K562 (cell line): Measurements from ENCODE around the gene TMC2. TPM values are rescaled to one million over a fixed set of nuclear protein-coding genes. Genes with fewer than 3 reads are reported as not detected.
"Not testable (repeated sequence)": the region's sequence is repeated elsewhere in the genome, so short reads cannot be mapped to it uniquely, and the experiment has no call there.

Experiments used
- ATAC-seq: fragments of 200-7000 bp; cut with Tn5 transposase; 3 replicates; pipeline ENCODE4 v1.9.1; 2020; ENCODE audit warnings: moderate library complexity
- BruUV-seq: library from RNA; stranded (reverse); fragments of 400-500 nt; replicated peaks from 2 replicates; lab custom pipeline; 2021; lab: Mats Ljungman, UMichigan
- CTCF ChIA-PET: fragments of 300-600 bp; formaldehyde crosslinking; extraction: SDS; loops from one replicate; lab custom pipeline; 2021; ENCODE audit warnings: low intra/inter-chr PET ratio; lab: Yijun Ruan, JAX
- POLR2A ChIA-PET: fragments of 300-600, 350-650 bp; sonication (Branson Sonifier 250); formaldehyde crosslinking; extraction: SDS; loops from one replicate; lab custom pipeline; 2021; ENCODE audit warnings: antibody characterized with exemption, inconsistent platforms; lab: Yijun Ruan, JAX
- DNase-seq, 4 experiments: peaks; one replicate each; pipeline versions ENCODE4 v3.0.0 to v3.0.0-alpha.2; 2011 to 2018; ENCODE audit warnings: low spot score in 3 of 4, mixed read lengths in 3 of 4; ENCODE audit errors: extremely low read depth in 1 of 4
- FAIRE-seq: peaks from 2 replicates; lab custom pipeline; 2011; peaks lifted over from hg19 to GRCh38; lab: Jason Lieb, UNC
- H2AFZ ChIP-seq: 2 replicates; pipeline ENCODE4 v1.6.0; 2011; ENCODE audit warnings: low read depth, low read length, control low read depth, inconsistent platforms
- H3K27ac ChIP-seq: fragments of 200-600 bp; 3 replicates; pipeline ENCODE4 v1.8.0; 2011; ENCODE audit warnings: low read depth, mild to moderate bottlenecking, control low read depth, inconsistent platforms, low read length, moderate library complexity, mixed read lengths; ENCODE audit errors: extremely low read depth
- H3K27me3 ChIP-seq, 2 experiments: fragments of 300-600 bp in 1 of 2; 2 replicates in 1 of 2; 3 replicates in 1 of 2; pipeline versions ENCODE4 v1.6.0 to v1.8.0; 2011; ENCODE audit warnings: inconsistent platforms in 2 of 2, low read length in 2 of 2, mild to moderate bottlenecking in 1 of 2, mixed read lengths in 1 of 2, moderate library complexity in 1 of 2; ENCODE audit not compliant: control insufficient read depth in 2 of 2, insufficient read depth in 2 of 2
- H3K36me3 ChIP-seq: fragments of 300-600 bp; 3 replicates; pipeline ENCODE4 v1.8.0; 2011; ENCODE audit warnings: mild to moderate bottlenecking, low read length, inconsistent platforms; ENCODE audit not compliant: control insufficient read depth, insufficient read depth
- H3K4me1 ChIP-seq, 2 experiments: fragments of 200-600 bp in 1 of 2; replicated peaks in 1 of 2; 2 replicates in 1 of 2; 3 replicates in 1 of 2; pipeline versions ENCODE4 v1.5.1 to v1.8.0; 2011; ENCODE audit warnings: inconsistent platforms in 2 of 2, low read length in 2 of 2, mild to moderate bottlenecking in 1 of 2, mixed read lengths in 1 of 2, moderate library complexity in 1 of 2; ENCODE audit not compliant: control insufficient read depth in 2 of 2, insufficient read depth in 2 of 2
- H3K4me2 ChIP-seq: 2 replicates; pipeline ENCODE4 v1.6.1; 2011; ENCODE audit warnings: low read length, control low read depth, inconsistent platforms, mixed read lengths; ENCODE audit not compliant: insufficient read depth
- H3K4me3 ChIP-seq: fragments of 200-600 bp; sonication (generic), shearing (Covaris generic); 2 replicates; pipeline ENCODE4 v1.5.1; 2016; ENCODE audit warnings: control low read depth, inconsistent platforms
- H3K79me2 ChIP-seq: fragments of 200-600 bp; 3 replicates; pipeline ENCODE4 v1.8.0; 2011; ENCODE audit warnings: low read length, inconsistent platforms; ENCODE audit not compliant: control insufficient read depth, insufficient read depth
- H3K9ac ChIP-seq, 2 experiments: 2 replicates each; pipeline versions ENCODE4 v1.6.0 to v1.6.1; 2011; ENCODE audit warnings: low read depth in 2 of 2, low read length in 2 of 2, control low read depth in 1 of 2, inconsistent platforms in 1 of 2, mild to moderate bottlenecking in 1 of 2, mixed read lengths in 1 of 2; ENCODE audit not compliant: insufficient read depth in 1 of 2
- H3K9me1 ChIP-seq: one replicate; pipeline ENCODE4 v1.6.0; 2011; ENCODE audit warnings: inconsistent platforms, mild to moderate bottlenecking, low read length, moderate library complexity; ENCODE audit not compliant: control insufficient read depth, insufficient read depth
- H3K9me3 ChIP-seq: replicated peaks from 2 replicates; pipeline ENCODE4 v1.5.1; 2011; ENCODE audit warnings: low read depth, low read length, inconsistent platforms; ENCODE audit not compliant: control insufficient read depth, insufficient read depth
- H4K20me1 ChIP-seq: replicated peaks from 2 replicates; pipeline ENCODE4 v1.6.1; 2011; ENCODE audit warnings: low read length, inconsistent platforms, mixed read lengths; ENCODE audit not compliant: control insufficient read depth, insufficient read depth
- ARHGAP35 ChIP-seq: fragments of 450-650 bp; IDR thresholded peaks from 2 replicates; pipeline ENCODE4 v1.6.1; 2018; ENCODE audit not compliant: partially characterized antibody
- MECOM ChIP-seq: fragments of 250-450 bp; sonication (Bioruptor Pico); IDR thresholded peaks from 2 replicates; pipeline ENCODE4 v1.8.0; 2022; ENCODE audit warnings: inconsistent platforms
- ZNF507 ChIP-seq: conservative IDR thresholded peaks from 2 replicates; pipeline ENCODE4 v1.6.1; 2017; ENCODE audit warnings: missing genetic modification characterization, missing compliant biosample characterization
- WGBS: fragments of 100-300 bp; shearing (Covaris generic); methylation state at CpG from one replicate; pipeline ENCODE4 v1.1.6; 2016; ENCODE audit warnings: low coverage, mixed read lengths; ENCODE audit not compliant: insufficient coverage; ENCODE audit errors: missing lambda C conversion rate; 5-methylcytosine and 5-hydroxymethylcytosine counted together
- in situ Hi-C: fragments of 300-500 bp; cut with MboI; formaldehyde crosslinking; loops from 4 replicates; pipeline ENCODE4 v1.15.0; 2018; ENCODE audit warnings: inconsistent platforms, mixed read lengths
- intact Hi-C: fragments of 100-400 bp; cut with micrococcal nuclease; formaldehyde crosslinking; loops from 2 replicates; pipeline ENCODE4 v1.14.2; 2022
- polyA plus RNA-seq, 8 experiments: library from polyadenylated mRNA; depleted of rRNA in 4 of 8; stranded (reverse) in 5 of 8; unstranded in 3 of 8; fragments of >200 nt; fragmentation: Nextera tagmentation in 2 of 8; fragmentation: Illumina TruSeq in 1 of 8; extraction: Ambion mirVana in 2 of 8; extraction: Trizol in 1 of 8; gene quantifications; 2 replicates each; pipeline versions ENCODE4 v1.2.1 to v1.2.3, GENCODE V29; 2011 to 2014; ENCODE audit warnings: inconsistent platforms in 1 of 8, missing spikeins in 1 of 8
- total RNA-seq, 7 experiments: library from RNA; depleted of rRNA in 6 of 7; stranded (reverse); fragments of >200 nt in 6 of 7; fragmentation: Illumina TruSeq in 2 of 7; extraction: Trizol in 2 of 7; gene quantifications; 2 replicates each; pipeline versions ENCODE4 v1.2.1 to v1.2.3, GENCODE V29; 2011 to 2021; ENCODE audit warnings: low replicate concordance in 1 of 7
- TF ChIP-seq, protein P1 (sequence below): fragments of 250-450 bp; sonication (Bioruptor Pico); IDR thresholded peaks from 2 replicates; pipeline ENCODE4 v1.5.0; 2020; ENCODE audit warnings: mild to moderate bottlenecking, borderline replicate concordance

TMC2 gene
- total and polyA plus RNA-seq, 9 of the 15 experiments (the other 6 are each of a cell fraction or from before 2014, with no cell fraction given) = not detected

DNA sequence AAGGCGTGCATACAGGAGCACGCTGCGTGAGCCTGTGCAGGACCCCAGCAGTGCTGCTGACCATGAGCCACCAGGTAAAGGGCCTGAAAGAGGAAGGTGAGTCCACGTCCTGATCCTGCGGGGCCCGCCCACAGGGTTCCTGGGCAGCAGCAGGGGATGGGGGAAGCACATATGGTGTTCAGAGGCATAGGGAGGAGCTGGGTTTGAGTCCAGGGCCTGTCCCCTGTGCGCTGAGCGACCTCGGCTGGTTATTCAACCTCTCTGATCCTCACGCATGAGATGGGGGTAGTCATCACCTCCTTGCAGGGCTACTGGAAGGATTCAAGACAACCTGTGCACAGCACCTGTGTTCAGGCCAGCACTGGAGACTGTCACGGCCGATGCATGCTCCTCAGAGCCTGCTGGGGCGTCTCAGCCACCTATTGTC is at the start of gene TMC2 (continued):
- TF ChIP-seq ARHGAP35 = no peak
- no peak for TF ChIP-seq MECOM (CRISPR knock-in tag)
- TF ChIP-seq, protein P1, sequence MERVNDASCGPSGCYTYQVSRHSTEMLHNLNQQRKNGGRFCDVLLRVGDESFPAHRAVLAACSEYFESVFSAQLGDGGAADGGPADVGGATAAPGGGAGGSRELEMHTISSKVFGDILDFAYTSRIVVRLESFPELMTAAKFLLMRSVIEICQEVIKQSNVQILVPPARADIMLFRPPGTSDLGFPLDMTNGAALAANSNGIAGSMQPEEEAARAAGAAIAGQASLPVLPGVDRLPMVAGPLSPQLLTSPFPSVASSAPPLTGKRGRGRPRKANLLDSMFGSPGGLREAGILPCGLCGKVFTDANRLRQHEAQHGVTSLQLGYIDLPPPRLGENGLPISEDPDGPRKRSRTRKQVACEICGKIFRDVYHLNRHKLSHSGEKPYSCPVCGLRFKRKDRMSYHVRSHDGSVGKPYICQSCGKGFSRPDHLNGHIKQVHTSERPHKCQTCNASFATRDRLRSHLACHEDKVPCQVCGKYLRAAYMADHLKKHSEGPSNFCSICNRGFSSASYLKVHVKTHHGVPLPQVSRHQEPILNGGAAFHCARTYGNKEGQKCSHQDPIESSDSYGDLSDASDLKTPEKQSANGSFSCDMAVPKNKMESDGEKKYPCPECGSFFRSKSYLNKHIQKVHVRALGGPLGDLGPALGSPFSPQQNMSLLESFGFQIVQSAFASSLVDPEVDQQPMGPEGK (CRISPR knock-in tag) = no peak

DNA sequence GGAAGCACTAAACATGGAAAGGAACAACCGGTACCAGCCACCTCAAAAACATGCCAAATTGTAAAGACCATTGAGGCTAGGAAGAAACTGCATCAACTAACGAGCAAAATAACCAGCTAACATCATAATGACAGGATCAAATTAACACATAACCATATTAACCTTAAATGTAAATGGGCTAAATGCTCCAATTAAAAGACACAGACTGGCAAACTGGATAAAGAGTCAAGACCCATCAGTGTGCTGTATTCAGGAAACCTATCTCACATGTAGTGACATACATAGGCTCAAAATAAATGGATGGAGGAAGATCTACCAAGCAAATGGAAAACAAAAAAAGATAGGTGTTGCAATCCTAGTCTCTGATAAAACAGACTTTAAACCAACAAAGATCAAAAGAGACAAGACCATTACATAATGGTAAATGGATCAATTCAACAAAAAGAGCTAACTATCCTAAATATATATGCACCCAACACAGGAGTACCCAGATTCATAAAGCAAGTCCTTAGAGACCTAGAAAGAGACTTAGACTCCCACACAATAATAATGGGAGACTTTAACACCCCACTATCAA is 33.5 kb upstream of the TMC2 start:
- in situ Hi-C loops, DNase-seq, CTCF ChIA-PET: not testable (repeated sequence)

More for the DNA sequence above, 33.5 kb upstream of the TMC2 start:
- TF ChIP-seq ZNF507 (tag) = peak; percentile 88
- peaks cover 20% of the 10 kb centered on the region; the same call in 1 of the 3 replicates for H3K36me3 ChIP-seq
- H3K4me3 ChIP-seq, H2AFZ ChIP-seq, FAIRE-seq, BruUV-seq, H3K9ac ChIP-seq, ATAC-seq, POLR2A ChIA-PET, H3K9me3 ChIP-seq, intact Hi-C loops, H3K4me2 ChIP-seq, H4K20me1 ChIP-seq, H3K9me1 ChIP-seq, H3K27me3 ChIP-seq, H3K27ac ChIP-seq, H3K79me2 ChIP-seq, H3K4me1 ChIP-seq: not testable (repeated sequence)
- WGBS = 71% methylated on average over 2 of the region's 2 CpGs
